ENCODE data around the gene IL20RB.

DNA sequence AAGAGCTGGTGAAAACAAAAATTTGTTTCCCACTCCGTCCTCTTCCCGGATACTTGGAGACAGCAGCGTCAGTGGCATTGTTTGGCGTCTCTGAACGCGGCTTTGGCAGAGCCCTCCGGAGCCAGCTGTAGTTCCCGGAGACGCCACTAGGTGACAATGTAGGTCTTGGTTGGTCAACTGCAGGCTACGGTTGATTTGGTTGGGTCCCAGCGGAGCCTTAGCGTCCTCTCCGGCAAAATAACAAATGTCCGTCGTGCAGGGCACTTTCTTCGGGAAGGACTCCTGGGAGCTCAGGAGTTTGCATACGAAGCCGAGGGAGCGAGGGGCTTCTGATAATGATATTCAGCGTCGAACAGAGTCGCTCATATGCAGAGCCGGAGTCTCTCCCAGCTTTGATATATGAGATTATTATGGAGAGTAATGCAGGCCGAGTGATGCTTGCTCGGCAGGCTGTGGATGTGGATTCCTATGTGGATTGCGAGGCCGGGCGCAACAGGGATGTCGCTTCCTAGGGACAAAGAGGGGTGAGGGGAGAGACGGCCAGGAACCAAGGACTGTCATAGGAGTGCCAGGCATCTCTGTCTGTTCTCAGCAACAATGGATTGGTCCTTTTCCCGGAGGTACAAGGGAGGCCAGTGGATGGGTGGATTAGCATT, 74.8 kb downstream of the IL20RB start:
- TF ChIP-seq, protein P1, sequence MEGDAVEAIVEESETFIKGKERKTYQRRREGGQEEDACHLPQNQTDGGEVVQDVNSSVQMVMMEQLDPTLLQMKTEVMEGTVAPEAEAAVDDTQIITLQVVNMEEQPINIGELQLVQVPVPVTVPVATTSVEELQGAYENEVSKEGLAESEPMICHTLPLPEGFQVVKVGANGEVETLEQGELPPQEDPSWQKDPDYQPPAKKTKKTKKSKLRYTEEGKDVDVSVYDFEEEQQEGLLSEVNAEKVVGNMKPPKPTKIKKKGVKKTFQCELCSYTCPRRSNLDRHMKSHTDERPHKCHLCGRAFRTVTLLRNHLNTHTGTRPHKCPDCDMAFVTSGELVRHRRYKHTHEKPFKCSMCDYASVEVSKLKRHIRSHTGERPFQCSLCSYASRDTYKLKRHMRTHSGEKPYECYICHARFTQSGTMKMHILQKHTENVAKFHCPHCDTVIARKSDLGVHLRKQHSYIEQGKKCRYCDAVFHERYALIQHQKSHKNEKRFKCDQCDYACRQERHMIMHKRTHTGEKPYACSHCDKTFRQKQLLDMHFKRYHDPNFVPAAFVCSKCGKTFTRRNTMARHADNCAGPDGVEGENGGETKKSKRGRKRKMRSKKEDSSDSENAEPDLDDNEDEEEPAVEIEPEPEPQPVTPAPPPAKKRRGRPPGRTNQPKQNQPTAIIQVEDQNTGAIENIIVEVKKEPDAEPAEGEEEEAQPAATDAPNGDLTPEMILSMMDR (tag by site-specific recombination; IDR thresholded peaks at IDR 0.05), result peak; percentile 61; the same call in 1 of the 2 replicates
- TF ChIP-seq ZBTB21 (tag by site-specific recombination; IDR thresholded peaks at IDR 0.05) (no peak), KLF16 (tag by site-specific recombination; IDR thresholded peaks at IDR 0.05) (no peak), ZNF416 (tag by site-specific recombination; IDR thresholded peaks at IDR 0.05) (no peak), ZNF610 (tag by site-specific recombination; IDR thresholded peaks at IDR 0.05; ENCODE audit: borderline replicate concordance) (no peak), YY1 (tag by site-specific recombination; IDR thresholded peaks at IDR 0.05) (no peak), ZNF274 (IDR thresholded peaks at IDR 0.05; ENCODE audit: low read length) (no peak), ZNF274 (tag by site-specific recombination; IDR thresholded peaks at IDR 0.05; ENCODE audit: borderline replicate concordance) (no peak), ZNF335 (tag by site-specific recombination; conservative IDR thresholded peaks at IDR 0.05) (peak; percentile 34; the same call in 1 of the 2 replicates), ZNF777 (tag by site-specific recombination; IDR thresholded peaks at IDR 0.05; ENCODE audit: borderline replicate concordance) (no peak)
- TF ChIP-seq, protein P2, sequence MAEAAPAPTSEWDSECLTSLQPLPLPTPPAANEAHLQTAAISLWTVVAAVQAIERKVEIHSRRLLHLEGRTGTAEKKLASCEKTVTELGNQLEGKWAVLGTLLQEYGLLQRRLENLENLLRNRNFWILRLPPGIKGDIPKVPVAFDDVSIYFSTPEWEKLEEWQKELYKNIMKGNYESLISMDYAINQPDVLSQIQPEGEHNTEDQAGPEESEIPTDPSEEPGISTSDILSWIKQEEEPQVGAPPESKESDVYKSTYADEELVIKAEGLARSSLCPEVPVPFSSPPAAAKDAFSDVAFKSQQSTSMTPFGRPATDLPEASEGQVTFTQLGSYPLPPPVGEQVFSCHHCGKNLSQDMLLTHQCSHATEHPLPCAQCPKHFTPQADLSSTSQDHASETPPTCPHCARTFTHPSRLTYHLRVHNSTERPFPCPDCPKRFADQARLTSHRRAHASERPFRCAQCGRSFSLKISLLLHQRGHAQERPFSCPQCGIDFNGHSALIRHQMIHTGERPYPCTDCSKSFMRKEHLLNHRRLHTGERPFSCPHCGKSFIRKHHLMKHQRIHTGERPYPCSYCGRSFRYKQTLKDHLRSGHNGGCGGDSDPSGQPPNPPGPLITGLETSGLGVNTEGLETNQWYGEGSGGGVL (tag by site-specific recombination; IDR thresholded peaks at IDR 0.05), result no peak
- TF ChIP-seq, protein P3, sequence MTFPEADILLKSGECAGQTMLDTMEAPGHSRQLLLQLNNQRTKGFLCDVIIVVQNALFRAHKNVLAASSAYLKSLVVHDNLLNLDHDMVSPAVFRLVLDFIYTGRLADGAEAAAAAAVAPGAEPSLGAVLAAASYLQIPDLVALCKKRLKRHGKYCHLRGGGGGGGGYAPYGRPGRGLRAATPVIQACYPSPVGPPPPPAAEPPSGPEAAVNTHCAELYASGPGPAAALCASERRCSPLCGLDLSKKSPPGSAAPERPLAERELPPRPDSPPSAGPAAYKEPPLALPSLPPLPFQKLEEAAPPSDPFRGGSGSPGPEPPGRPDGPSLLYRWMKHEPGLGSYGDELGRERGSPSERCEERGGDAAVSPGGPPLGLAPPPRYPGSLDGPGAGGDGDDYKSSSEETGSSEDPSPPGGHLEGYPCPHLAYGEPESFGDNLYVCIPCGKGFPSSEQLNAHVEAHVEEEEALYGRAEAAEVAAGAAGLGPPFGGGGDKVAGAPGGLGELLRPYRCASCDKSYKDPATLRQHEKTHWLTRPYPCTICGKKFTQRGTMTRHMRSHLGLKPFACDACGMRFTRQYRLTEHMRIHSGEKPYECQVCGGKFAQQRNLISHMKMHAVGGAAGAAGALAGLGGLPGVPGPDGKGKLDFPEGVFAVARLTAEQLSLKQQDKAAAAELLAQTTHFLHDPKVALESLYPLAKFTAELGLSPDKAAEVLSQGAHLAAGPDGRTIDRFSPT (tag by site-specific recombination; IDR thresholded peaks at IDR 0.05), result no peak

Measured in HEK293 (cell line).